Calu3 (cell line): Measurements from ENCODE around the gene ARID1B. TPM values are rescaled to one million over a fixed set of nuclear protein-coding genes. Genes with fewer than 3 reads are reported as not detected.

Source experiments
- BruUV-seq: library from RNA; stranded (reverse); fragments of 400-500 nt; replicated peaks from 2 replicates; lab custom pipeline; 2021; lab: Mats Ljungman, UMichigan
- CTCF ChIA-PET: fragments of 300-600 bp; sonication (Branson Sonifier 250); formaldehyde crosslinking; loops from one replicate; lab custom pipeline; 2022; ENCODE audit warnings: antibody characterized with exemption; lab: Charles Lee
- DNase-seq: peaks from one replicate; pipeline ENCODE4 v3.0.0; 2022
- H3K27ac Mint-ChIP-seq: one replicate; pipeline ENCODE4 v1.8.0; 2022; ENCODE audit warnings: mixed read lengths; ENCODE audit not compliant: unreplicated experiment
- H3K27me3 Mint-ChIP-seq: one replicate; pipeline ENCODE4 v1.8.0; 2022; ENCODE audit warnings: mixed read lengths; ENCODE audit not compliant: unreplicated experiment
- H3K36me3 Mint-ChIP-seq: one replicate; pipeline ENCODE4 v1.8.0; 2022; ENCODE audit warnings: mild to moderate bottlenecking, moderate library complexity, mixed read lengths; ENCODE audit not compliant: insufficient read depth, unreplicated experiment
- H3K4me1 Mint-ChIP-seq: one replicate; pipeline ENCODE4 v1.8.0; 2022; ENCODE audit warnings: mild to moderate bottlenecking, low read depth, mixed read lengths; ENCODE audit not compliant: unreplicated experiment
- H3K4me3 Mint-ChIP-seq: one replicate; pipeline ENCODE4 v1.8.0; 2022; ENCODE audit warnings: mild to moderate bottlenecking, low read depth, moderate library complexity, mixed read lengths; ENCODE audit not compliant: unreplicated experiment
- H3K9me3 Mint-ChIP-seq: one replicate; pipeline ENCODE4 v1.8.0; 2022; ENCODE audit warnings: low read depth, mixed read lengths; ENCODE audit not compliant: unreplicated experiment
- CTCF ChIP-seq: fragments of 200-600 bp; IDR thresholded peaks from one replicate; pipeline ENCODE4 v1.8.0; 2022; ENCODE audit warnings: antibody characterized with exemption; ENCODE audit not compliant: unreplicated experiment
- intact Hi-C: fragments of 100-400 bp; cut with micrococcal nuclease; formaldehyde crosslinking; loops from one replicate; pipeline ENCODE4 v1.10.0; 2022; ENCODE audit not compliant: unreplicated experiment
- total RNA-seq: library from RNA; stranded (reverse); gene quantifications from 2 replicates; pipeline ENCODE4 v1.2.3, GENCODE V29; 2022

The ARID1B gene
- total RNA-seq, 1 experiment from 2014 or later, result 53.5 TPM

DNA sequence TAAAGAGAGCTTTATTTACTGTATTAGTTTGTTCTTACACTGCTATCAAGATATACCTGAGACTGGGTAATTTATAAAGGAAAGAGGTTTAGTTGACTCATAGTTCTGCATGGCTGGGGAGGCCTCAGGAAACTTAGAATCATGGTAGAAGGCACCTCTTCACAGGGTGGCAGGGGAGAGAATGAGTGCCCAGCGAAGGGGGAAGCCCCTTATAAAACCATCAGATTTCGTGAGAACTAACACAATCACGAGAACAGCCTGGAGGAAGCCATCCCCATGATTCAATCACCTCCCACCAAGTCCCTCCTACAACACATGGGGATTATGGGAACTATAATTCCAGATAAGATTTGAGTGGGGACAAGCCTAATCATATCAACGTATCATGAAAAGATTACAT is 27.2 kb downstream of the ARID1B start:
- no peaks in the 10 kb centered on the region for H3K4me1 Mint-ChIP-seq
- BruUV-seq, result no TSS peak
- no peak overlapping the region for H3K27ac Mint-ChIP-seq
- CTCF ChIA-PET, result no interaction called here
- intact Hi-C loops, result no loop called here
- no peak overlapping the region for H3K4me3 Mint-ChIP-seq
- no peaks in the 10 kb centered on the region for H3K9me3 Mint-ChIP-seq
- no peaks in the 10 kb centered on the region for H3K27me3 Mint-ChIP-seq
- no peak for DNase-seq
- TF ChIP-seq CTCF, result no peak
- H3K36me3 Mint-ChIP-seq, result no peaks in the 10 kb centered on the region

DNA sequence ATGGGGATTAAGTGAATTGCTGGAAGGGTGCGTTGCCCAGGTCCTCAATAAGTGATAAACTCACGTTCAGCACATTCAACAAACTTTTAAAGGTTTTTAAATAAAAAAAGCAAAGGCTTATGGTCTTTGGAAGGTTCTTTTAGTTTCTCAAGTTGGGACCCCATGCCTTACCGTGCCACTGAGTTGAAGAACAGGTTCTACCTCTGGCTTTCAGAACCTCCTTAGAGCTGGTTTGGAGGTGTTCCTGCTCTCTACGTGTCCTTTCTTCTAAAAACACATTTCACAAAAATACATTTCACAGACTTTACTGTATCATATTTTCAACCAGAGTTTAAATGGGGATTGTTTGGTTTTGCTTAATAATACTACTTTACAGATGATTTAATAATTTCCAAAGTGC is 29.0 kb downstream of the ARID1B start:
- no peak overlapping the region for H3K27ac Mint-ChIP-seq
- H3K36me3 Mint-ChIP-seq, result no peaks in the 10 kb centered on the region
- CTCF ChIA-PET, result no interaction called here
- no peaks in the 10 kb centered on the region for H3K4me1 Mint-ChIP-seq
- peaks cover 2% of the 10 kb centered on the region for H3K9me3 Mint-ChIP-seq
- DNase-seq, result no peak
- BruUV-seq, result no TSS peak
- H3K27me3 Mint-ChIP-seq, result no peaks in the 10 kb centered on the region
- H3K4me3 Mint-ChIP-seq, result no peak overlapping the region
- intact Hi-C loops, result no loop called here
- no peak for TF ChIP-seq CTCF

DNA sequence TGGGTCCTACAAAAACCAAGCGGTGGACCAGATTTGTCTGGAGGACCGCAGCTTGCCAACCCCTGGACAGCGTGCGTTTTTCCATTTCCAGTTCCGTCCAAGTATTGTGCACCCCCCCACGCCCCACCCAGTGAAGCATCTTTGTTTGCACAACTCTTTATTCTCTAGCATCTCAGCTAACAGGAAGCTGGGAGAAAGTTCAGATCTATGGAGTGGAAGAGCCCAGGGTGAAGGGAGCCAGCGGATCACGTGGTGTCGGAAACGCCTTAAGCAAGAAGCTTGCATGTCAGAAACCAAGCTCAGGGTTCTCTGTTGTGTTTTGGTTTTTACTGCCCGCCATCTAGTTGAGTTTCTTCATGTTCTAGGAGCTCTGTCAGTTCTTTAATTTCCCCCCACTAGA is 29.9 kb downstream of the ARID1B start:
- DNase-seq, result no peak
- no peaks in the 10 kb centered on the region for H3K27me3 Mint-ChIP-seq
- H3K27ac Mint-ChIP-seq, result no peak overlapping the region
- no peak for TF ChIP-seq CTCF
- intact Hi-C loops, result no loop called here
- CTCF ChIA-PET, result interaction anchor here (0.6 kb wide), 1 partner anchor 117 kb away, joined by 3 read pairs; no protein-coding TSS in a partner anchor
- H3K4me3 Mint-ChIP-seq, result no peak overlapping the region
- H3K9me3 Mint-ChIP-seq, result peaks cover 2% of the 10 kb centered on the region
- no peaks in the 10 kb centered on the region for H3K4me1 Mint-ChIP-seq
- H3K36me3 Mint-ChIP-seq, result no peaks in the 10 kb centered on the region
- no TSS peak for BruUV-seq

DNA sequence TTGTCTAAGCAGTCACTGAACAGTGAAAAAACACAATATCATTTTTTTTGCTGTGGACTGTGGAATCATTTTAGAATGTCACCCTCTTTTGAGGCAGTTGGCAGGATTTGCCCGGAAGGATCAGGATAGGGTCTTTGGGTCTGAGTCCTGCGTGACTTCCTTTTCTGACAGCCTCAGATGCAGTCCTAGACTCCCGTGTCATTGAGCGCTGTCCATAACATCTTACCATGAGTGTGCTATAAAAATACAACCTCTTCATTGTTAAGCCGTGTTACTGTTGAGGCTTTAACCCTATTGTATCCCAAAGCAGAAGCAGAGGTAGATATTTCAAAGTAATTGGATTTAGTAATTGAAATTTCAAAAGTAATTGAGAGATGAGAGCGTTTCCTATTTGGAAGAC is 30.6 kb downstream of the ARID1B start:
- H3K27ac Mint-ChIP-seq, result no peak overlapping the region
- no peak for DNase-seq
- H3K27me3 Mint-ChIP-seq, result no peaks in the 10 kb centered on the region
- TF ChIP-seq CTCF, result no peak
- no TSS peak for BruUV-seq
- peaks cover 2% of the 10 kb centered on the region for H3K9me3 Mint-ChIP-seq
- CTCF ChIA-PET, result no interaction called here
- intact Hi-C loops, result no loop called here
- H3K4me3 Mint-ChIP-seq, result no peak overlapping the region
- H3K4me1 Mint-ChIP-seq, result no peaks in the 10 kb centered on the region
- no peaks in the 10 kb centered on the region for H3K36me3 Mint-ChIP-seq
